ENCODE results near the gene ALG14.
"Not testable (repeated sequence)": the region's sequence is repeated elsewhere in the genome, so short reads cannot be mapped to it uniquely, and the experiment has no call there.

Gene ALG14

DNA sequence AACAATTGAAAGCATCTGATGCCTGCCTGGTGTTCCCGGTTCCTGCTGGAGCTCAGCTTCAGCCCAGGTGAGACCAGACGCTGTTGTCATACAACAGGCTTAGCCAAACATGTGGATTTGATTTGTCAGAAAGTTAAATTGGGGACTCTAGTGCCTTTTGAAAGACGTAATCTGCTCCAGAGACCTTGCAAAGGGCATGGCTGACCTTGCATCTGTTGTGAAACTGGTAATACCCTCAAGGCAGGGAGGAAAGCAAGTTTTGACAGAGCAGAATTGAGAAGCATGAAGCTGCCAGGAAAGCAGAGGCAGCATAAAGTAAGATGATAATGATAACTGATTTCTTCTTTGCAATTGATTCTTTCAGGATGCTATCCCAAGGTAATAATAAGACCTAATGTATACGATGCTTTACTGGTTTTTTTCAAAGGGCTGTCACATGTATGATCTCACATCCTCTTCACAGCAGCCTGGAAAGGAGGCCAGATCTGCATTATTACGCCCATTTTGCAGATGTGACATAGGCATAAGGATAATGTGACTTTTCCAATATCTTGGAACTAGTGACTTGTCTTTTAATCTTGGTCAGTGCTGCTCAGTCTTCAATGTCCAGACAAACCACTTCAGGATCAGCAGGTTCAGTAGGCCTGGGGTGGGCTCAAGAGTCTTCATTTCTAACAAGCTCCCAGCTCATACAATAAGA lies 121.1 kb downstream of the ALG14 start:
- DNase-seq: no peak

DNA sequence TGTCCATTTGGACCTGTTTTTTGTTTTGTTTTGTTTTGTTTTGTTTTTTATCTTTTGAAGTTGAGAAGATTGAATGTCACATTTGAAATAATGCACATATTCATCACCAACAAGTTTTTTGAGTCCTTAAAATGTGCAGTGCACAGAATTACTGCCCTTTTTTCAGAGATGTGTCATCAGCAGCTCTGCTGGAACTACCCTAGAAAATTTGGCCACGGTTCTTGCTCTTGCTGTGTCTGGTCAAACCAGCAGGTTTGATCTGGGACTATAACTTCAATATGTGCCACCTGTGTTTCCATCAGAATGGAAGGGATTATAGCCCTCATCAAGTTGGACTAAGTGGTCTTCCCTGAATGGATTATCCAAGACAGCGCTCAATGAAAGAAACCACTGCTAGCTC lies 121.7 kb downstream of the ALG14 start:
- no peak for DNase-seq

DNA sequence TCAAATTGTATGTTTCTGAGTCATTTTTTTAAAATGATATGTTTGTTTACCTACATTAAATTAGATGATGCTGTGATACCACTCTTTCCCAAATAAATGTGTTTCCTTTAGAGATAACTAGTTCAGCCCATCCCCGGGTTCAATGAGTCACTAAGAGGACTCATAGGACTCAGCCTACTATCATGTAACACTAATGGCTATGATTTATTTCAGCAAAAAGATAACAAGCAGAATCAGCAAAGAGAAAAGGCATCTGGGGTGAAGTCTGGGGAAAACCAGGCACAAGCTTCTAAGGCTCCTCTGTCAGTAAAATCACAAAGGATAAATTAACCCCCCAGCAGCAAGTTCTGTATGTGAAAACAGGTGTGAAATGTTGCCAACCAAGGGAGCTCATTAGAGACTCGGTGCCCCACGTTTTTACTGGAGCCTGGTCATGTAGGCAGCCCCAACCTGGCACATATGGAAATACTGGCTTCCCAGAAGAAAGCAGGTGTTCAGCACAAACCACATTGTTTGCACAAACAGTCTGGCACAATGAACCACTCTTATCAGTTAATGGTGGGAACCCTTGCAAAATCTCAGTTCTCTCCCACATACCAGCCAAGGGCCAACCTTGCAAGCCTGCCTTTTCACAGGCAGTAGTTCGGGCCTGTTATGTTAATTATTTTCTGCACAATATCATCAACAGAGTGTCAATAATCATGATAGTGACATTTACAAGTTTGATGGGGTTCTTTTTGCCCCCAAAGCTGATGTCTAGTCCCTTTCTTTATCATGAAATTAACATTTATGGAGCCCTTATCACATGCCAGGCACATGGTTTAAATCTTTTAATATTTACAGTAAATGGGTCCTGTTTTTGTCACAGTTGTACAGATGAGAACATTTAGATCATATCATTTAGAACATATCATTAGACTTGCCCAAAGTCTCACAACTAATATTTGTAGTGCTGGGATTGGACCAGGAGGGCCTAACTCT lies 122.8 kb downstream of the ALG14 start:
- DNase-seq: no peak

DNA sequence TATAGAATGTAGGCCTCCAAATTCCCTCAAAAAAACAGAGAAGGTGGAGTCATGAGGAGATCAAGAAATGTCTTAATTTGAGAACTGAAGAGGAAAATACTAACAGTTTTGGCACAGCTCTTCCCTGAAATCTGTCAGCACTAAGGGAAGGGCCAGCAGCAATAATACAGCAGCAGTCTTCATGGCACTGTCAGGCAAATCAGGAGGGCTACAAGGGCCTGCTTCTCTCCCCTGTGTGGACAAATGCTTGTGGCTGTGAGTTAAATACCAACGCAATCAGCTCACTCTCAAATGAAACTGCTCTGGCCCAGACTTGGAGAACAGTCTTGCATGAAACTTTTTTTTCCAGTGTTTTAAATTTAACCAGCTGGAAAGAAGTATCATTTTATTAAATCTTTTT lies 125.3 kb downstream of the ALG14 start:
- DNase-seq: no peak

DNA sequence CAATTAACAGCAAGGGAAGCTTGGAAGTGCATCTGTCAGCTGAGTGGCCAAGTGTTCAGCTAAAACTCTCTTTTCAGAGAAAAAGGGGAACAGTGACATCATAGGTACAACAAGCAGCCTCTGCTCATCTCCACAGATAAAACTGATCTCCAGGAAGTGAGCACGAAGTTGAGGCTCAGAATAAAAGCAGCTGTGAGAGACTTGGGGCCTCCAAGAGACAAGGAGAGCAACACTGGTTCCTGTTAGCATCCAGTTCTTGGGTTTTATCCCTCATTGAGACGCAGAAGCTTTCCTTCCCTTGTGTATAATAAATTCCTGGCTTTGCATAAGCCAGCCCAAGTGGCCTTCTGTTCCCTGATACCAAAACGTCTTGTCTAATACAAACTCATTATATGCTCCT lies 125.9 kb downstream of the ALG14 start:
- no peak for DNase-seq

DNA sequence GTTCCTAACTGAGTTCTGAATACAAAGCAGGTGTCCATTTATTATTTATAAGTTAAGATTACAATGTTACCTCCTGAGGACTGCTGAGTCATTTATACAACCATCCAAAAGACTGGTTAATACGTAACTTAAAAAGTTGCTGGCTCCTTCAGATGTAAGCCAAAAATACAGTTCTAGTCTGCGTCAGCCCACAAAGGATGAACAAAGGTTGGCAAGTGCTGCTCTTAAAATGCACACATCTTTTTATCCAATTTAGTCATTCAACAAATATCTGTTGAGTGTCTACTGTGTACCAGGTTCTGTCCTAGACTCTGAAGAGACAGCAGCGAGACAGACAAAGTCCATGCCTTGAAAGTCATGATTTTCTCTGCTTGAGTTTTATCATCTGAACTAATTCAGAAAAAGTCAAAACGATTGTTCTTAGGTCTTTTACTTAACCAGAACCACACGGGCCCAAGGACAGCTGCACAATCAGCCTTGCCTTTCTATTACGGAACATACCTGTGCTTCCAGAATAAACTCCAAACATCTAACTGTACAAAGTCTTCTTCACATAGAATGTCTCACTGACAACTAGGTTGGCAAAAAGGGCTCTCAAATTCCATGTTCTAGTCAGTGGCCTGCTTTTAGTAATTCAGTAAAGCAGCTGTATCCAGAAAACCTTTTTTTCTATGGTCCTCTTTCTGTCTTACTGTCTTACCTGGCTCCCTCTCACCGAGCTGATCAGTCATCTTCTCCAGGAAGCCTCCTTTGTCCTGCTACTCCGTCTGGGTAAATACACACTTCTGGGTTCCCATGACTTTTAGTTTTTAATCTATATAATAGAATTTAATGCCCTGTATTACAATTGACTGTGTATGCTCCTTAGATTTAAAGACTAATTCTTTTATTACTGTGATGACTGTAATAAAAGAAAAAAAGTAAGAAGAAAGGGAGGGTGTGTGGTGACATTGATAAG lies 130.3 kb downstream of the ALG14 start:
- DNase-seq: no peak

DNA sequence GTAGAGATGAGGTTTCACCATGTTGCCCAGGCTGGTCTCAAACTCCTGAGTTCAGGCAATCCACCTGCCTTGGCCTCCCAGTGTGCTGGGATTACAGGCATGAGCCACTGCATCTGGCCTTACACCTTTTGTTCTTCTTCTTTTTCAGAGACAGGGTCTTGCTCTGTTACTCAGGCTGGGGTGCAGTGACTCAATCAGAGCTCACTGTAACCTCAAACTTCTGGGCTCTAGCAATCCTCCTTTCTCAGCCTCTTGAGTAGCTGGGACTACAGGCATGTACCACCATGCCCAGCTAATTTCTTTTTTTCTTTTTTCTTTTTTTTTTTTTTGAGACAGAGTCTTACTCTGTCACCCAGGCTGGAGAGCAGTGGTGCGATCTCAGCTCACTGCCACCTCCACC lies 131.3 kb downstream of the ALG14 start:
- not testable (repeated sequence) for DNase-seq

DNA sequence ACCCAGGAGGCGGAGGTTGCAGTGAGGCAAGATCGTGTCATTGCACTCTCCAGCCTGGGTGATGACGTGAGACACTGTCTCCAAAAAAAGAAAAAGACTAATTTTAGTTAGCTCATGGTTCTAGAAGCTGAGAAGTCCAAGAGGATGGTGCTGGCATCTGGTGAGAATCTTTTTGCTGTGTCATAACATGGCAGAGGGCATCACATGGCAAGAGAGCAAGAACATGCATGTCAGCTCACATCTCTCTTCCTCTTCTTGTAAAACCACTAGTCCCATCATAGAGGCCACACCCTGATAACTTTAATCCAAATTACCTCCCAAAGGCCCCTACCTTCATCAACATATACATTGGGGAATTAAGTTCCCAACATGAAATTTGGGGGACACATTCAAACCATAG lies 132.0 kb downstream of the ALG14 start:
- no peak for DNase-seq

DNA sequence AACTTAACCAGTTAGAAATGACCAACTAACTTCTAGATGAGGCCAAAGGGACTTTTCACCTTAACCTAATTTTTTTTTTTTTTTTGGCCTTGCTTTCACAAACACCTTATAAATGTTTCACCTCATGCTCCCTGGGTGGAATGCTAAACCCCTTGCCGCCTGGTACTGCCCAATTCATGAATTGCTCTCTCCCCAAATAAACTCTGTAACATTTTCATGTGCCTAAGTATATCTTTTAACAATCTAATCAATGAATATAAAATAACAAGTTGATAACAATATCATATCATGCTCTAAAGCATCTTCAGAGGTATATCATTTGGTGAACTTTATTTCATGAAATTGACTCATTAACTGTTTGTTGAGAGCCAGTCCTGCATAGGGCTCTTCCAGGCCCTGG lies 134.9 kb downstream of the ALG14 start:
- DNase-seq: no peak

DNA sequence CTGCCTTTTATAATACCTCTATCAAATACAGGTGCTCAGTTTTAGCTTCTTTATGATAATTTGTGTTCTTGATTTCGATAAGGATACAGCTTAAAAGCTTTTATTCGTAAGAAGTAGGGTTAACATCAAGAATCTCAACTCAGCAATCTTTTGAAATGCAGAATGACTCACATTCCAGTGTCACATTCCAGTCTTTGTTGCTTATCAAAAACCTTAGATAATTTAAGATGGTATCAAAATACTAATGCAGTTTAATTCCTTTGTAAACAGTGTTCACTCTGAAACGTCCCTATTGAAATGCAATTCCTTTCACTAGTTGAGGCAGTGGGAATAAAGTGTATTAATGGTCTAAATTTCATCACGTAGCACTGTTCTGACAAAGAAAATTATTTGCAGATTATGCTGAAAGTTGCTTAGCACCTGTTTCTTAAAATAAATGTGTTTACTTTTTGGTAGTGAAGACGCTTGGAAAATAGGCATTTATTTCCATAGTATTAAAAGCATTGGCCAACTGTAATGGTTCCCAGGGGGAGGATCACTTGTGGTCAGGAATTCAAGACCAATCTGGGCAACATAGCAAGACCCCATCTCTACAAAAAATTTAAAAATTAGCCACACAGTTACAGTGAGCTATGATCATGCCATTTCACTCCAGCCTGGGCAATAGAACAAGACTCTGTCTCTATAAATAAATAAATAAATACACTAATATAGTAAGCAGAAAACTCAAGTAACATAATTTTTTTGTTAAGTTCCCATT lies 135.7 kb downstream of the ALG14 start:
- DNase-seq: no peak

DNA sequence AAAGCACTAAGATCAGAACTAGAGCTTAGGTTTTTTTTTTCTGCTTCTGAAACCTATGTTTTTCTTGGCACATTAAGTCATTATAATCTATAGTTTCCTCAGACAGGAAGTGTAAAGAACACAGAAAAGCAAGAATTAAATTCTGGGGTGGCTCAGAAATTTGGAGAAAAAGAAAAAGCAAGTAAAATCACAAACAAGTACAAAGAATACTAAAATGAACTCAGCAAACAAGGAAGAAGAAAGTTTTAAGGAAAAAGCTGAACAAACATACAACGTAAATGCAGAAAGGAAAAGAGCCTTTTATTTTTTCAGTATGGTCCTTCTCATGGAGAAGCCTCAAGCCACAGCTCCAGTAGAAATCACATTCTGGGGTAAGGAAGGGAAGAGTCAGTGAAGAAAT lies 137.3 kb downstream of the ALG14 start:
- DNase-seq: no peak

DNA sequence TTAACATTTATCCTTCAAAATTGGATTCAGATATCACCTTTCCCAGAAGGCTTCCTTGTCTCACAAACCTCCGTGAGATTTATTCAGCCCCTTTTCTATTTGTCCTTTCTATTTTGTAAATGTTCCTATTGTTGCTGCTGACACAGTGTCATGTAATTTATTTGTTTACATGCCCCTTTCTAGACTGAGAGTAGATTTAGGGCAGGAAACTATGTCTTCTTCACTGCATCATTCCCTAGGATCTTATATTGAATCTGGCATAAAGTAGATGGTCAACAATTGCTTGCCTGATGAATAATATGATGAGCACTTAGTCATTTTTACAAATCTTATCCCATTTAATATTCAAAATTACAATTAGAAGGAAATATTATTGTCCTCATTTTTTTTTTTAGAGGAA lies 137.7 kb downstream of the ALG14 start:
- no peak for DNase-seq

DNA sequence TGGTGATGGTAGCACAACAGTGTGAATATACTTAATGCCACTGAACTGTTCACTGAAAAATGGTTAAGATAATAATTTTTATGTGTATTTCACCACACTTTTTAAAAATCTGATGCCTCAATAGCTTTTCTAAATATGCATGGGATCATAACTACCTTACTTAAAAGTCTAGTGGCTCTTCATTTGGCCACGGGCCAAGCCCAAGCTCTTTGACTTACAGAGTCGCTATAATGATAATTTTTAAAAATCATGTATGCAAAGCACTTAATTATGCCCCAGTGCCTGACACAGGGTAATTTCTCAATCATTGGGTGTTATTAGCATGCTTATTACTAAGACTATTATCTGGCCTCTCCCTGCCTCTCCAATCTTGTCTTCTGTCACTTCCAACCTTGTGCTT lies 138.2 kb downstream of the ALG14 start:
- no peak for DNase-seq

DNA sequence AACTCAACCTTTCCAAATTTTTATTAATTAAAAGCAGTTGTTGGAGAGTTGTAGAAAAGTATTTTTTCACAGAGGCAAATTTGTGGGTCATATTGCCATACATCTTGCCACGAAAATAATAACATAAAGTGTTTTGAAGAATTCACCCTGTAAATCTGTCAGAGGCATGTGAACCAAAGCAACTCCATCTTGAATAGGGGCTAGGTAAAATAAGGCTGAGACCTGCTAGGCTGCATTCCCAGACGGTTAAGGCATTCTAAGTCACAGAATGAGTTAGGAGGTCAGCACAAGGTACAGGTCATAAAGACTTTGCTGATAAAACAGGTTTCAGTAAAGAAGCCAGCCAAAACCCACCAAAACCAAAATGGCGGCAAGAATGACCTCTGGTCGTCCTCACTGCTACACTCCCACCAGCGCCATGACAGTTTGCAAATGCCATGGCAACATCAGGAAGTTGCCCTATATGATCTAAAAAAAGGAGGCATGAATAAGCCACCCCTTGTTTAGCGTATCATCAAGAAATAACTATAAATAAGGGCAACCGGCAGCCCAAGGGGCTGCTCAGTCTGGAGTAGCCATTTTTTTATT lies 141.4 kb downstream of the ALG14 start:
- DNase-seq: no peak

DNA sequence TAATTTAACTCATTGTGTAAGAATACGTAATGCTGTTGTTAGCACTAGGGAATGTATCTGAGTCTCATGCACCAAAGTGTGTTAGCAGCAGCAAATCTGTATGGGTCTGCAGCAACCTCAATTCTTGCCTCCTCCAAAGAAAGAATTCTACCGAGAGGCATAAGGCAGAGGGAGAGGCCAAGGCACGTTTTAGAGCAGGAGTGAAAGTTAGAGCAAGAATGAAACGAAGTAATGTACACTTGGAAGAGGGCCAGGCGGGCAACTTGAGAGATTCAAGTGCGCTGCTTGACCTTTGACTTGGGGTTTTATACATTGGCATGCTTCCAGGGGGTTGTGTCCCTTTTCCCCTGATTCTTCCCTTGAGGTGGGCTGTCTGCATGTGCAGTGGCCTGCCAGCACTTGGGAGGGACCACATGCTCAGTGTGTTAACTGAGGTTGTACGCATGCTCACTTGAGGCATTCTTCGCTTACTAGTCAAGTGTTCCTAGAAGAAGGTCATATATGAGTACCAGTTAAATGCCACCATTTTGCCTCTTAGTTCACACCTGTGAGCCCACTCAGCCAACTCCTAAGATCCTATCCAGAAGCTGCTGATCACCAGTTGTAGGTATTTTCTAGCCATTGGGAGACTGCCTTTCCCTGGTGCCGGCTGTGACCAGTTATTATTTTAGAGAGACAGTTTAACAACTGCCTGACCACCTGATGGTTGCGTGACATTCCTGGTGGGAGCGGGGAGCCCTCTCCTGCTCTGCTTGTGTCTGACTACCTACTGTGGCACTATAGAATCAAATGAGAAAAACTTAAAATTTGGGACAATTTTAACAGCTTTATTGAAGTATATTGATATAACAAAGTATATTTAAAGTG lies 143.2 kb downstream of the ALG14 start:
- no peak for DNase-seq

DNA sequence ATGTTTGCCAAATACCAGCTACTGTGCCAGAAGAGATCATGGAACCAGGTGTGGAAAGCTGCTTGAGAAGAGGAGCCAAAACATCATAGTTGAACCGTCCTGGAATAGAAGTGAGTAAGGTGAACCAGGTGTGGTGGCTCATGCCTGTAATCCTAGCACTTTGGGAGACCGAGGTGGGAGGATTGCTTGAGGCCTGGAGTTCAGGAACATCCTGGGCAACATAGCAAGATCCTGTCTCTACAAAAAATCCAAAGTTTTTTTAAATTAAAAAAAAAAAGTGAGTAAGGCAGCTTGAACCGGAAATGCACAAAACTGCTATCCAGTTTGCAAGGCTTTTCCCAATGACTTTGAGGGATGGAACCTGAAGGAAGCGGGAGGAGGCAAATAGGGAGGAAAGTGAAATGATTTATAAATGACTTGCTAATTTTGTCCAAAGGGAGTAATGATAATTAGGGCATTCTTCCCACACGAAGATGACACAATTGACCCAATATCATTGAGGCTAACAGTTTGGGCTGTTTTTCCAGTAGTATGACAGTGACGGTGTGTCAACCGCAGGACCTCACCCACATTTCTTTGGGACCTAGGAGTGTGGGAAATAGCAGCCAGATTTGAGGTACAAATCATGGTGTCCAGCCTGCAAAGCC lies 144.3 kb downstream of the ALG14 start:
- DNase-seq: no peak

DNA sequence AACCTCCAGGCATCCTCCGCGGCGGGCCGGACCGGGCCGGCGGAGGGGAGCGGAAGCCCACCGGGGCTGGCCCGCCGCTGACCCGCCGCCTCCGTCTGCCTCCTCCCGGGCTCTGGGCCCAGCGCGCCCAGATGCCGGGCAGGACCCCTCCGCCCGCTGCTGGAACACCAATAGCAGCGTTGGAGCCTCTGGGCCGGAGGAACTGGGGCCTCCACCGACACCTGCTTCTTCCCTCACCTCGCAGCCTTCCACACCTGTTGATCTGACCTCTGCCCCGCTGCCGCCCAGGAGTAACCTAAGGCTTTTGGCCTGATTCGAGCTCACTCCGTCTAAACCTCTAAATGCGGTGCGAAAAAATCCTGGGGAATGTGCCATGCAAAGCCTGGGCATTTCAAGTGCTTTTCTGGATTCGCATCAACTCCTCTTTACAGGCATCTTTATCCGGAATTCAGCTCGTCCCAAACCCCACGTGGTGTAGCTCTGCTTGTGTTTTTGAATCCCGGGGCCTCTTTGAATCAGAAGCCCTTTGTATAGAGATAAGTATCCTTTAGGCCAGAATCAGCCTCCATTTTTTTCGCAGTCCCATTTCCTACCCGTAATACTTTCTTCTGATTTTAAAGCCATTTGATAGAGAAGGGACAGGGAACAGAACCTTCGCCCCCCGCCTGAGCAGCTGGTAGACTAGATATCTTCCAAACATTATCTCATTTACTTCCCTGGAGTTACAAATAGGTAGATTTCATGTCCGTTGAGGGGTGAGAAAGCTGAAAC lies 145.2 kb downstream of the ALG14 start:
- DNase-seq: no peak

DNA sequence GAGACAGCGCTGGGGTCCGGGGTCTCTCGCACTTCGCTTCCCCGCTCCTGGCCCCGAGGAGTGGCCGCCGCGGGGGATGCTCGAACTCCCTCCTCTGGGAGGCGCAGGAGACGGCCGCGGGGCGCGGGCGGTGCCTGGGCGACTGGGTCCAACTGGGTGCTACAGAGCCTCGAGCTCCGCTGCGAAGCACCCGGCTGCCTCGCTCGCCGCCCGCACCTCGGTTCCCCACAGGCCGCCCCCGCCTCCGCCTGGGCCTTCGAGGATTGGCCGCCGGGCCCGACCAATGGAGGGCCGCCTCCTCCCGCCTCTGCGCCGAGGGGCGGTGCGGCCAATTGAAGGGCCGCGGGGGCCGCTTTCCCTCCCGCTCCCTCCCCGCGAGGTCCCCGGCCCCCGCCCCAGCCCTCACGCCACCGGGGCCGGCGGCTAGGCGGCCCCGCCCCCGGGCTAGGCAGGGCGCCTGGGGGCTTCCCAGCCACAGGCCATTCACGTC lies 145.8 kb downstream of the ALG14 start, which contains the start of gene CNN3:
CNN3 (minus strand) TSS at position 196 of the 490 bp plus-strand sequence. CDS start 216 bp downstream, outside the sequence.
- peak; percentile 59 for DNase-seq
